Inflammatory macrophage (primary cell): ENCODE measurements around the gene SEM1.
"Not testable (repeated sequence)": the region's sequence is repeated elsewhere in the genome, so short reads cannot be mapped to it uniquely, and the experiment has no call there.

Experiments
- DNase-seq, 2 donors: peaks; one replicate each; pipeline ENCODE4 v3.0.0-alpha.2; 2020 to 2022

The SEM1 gene

DNA sequence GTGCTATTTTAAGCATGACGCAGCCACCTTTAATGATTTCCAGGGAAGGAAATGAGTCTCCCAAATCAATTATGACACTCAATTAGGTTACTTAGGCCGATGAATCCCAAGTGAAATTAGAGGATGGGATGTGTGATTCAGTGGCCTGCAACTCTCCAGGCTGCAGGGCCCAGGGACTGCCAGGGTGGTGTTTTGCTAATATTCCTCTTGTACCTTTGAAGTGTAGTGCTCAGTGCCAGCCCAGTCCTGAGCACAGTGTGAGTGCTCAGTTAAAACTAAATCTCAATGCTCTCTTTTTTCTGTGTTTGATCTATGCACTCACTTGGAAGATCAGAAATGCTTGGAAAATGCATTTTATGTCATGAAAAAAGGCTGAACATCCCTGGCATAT, 51.6 kb downstream of the SEM1 start:
- no peak for DNase-seq

DNA sequence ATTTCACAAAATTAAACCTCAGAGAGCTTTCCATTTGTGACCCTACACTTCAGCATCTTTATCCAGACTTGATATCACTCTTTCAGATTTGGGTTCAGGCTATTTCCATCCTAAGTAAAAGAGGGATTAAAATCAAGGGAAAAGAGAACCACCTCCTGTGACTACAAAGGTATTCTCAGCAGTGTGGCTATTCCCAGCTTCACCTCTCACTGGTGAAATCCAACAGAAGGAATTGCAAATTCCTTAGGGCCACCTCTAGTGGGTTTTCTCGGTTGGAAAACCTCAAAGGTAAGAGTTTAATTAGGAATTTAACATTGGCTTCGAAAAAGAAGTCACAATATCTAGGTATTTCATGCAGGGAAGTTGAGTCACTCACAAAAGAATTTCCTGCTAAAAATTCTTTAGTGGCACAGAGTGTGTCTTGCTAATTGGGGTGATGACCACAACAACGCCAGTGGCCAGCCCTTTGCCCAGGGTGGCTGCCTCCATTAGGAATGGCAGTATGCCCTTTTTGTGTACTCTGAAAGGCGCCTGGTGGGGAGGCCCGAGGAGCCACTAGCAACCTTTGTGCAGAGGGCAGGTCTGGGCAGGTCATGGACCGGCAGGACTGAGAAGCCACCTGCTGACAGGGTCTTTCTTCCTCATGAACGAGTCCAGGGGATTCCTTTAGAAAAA, 52.2 kb downstream of the SEM1 start:
- no peak for DNase-seq

DNA sequence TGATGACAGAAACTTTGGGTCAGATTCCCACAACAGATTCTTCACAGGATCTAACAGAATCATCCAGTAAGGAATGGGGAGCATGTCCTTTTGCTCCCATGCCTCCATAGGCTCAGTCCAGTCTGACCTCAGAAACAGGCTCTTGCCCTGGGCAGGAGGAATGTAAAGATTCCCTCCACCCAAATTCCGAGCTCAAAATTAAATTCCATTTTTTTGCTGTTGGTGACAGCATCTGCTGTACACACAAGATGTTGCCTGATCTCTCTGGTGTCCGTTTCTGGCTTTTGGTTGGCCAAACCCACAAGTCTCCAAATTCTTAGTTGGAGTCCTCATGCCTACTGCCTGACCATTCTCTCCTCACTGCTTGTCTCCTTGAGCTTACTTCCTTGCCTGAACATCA, 53.7 kb downstream of the SEM1 start:
- DNase-seq, result no peak

DNA sequence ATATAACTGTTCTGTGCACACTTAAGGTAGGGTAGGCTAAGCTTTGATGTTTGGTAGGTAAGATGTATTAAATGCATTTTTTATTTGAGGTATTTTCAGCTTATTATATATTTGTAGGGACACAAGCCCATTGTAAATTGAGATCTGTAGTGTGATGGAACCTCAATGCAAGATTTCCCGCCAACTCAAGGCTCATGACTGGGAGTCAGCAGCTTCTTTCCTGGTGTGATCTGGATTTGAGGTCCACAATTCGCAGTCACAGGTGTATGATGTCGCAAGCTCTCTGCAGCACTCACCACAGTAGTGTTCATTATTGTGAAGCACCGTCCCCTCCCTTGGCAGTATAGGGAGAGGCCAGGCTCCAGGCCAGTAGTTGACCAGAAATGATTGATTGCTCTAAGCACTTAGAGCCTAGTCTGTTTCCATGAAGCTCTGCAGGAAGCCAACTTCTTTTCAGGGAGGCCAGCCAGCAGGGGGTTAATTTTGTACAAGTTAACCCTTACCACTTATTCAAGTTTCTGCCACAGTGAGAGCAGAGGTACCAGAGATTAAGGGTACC, 54.9 kb downstream of the SEM1 start:
- DNase-seq, result no peak

DNA sequence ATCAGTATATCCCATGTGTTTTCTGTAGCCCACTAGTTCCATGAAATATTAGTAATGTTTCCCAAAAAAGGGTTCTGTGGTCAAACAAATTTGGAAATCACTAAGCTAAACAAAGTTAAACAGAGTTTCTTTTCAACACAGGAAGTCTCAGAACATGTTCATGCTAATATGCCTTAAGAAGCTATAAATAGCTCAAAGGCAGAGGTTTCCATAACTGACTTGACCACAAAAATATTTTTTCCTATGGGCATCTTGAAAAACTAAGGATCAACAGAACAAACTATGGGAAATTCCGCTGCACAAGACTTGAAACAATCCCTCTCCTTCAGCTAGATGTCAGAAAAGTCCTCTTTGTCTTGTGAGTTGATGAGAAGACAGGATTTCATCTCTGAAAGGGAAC, 59.7 kb downstream of the SEM1 start:
- no peak for DNase-seq

DNA sequence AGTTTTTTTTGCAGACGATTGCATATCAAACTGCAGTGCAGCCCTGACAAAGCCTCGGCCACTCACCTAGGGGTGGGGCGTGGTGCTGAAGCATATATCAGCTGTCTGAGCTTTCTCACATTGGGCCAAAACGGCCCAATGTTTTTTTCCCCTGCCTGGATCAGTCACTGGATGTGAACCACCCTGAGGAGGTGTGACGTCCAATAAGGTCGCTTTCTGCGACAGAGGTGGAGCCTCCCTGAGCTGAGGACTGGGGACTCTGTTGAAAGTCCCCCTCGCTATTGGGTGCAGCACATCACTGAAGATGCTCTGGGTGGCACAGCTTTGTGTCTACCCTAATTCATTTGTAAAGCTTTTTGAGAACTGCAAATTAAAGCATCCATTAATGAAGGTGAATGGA, 60.9 kb downstream of the SEM1 start:
- DNase-seq, result no peak

DNA sequence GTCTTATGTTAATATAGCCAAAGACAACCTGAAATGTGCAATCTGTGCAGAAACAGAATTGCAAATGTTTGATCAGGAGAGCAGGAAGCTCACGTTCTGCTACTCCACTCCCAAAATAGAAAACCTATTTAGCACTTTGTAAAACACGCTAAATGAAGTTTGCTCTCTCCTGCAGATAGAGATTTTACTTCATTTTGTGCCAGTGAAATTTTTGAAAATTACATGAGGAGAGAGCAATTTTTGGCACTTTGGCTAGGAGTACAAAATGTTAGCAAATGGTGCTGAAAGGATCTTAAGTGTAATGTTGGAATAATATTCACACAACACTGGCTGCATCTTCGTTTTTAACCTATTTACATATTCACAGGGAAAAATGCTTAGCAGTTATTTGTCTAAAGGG, 61.9 kb downstream of the SEM1 start:
- DNase-seq, result no peak

DNA sequence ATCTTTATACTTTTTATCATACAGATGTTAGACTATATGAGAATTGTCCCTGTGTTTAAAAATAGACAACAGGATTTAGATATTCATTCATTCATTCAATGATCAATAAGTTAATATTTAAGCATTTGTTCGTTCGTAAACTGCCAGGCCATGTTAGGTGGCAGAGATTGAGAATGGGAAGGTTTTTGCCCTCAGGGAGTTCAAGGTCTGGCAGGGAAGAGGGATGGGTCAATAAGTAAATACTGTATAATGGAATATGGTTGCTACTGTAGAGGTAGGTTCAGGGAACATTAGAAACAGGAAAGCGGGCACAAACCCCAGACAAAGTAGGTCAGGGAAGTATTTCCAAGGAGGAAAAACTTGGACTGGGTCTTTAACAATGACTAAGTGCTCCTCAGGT, 64.6 kb downstream of the SEM1 start:
- no peak for DNase-seq

DNA sequence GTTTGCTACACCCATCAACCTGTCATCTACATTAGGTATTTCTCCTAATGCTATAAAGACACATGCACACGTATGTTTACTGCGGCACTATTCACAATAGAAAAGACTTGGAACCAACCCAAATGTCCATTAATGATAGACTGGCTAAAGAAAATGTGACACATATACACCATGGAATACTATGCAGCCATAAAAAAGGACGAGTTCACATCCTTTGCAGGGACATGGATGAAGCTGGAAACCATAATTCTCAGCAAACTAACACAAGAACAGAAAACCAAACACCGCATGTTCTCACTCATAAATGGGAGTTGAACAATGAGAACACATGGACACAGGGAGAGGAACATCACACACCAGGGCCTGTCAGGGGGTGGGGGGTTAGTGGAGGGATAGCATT, 66.2 kb downstream of the SEM1 start:
- not testable (repeated sequence) for DNase-seq

DNA sequence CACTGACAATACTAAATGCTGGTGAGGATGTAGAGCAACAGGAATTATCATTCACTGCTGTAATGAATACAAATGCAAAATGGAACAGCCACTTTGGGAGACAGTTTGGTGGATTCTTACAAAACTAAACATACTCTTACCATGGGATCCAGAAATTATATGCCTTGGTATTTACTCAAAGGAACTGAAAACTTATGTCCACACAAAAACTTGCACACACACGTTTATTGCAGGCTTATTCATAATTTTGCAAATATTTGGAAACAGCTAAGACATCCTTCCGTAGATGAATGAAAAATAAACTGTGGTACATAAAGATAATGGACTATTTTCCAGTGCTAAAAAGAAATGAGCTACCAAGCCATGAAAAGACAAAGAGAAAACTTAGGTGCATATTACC, 69.6 kb downstream of the SEM1 start:
- no peak for DNase-seq
